A549 (cell line): Measurements from ENCODE around the gene DMP1.

ENCODE experiments used
- CHD2 ChIP-seq: fragments of 150-350 bp; IDR thresholded peaks from 2 replicates; pipeline ENCODE4 v1.6.1; 2014; ENCODE audit warnings: low read length; ENCODE audit not compliant: partially characterized antibody
- CTCF ChIP-seq: fragments of >200 bp; sonication (Bioruptor Twin); formaldehyde crosslinking; IDR thresholded peaks from 3 replicates; pipeline ENCODE4 v1.5.1; 2016
- EP300 ChIP-seq, 2 experiments: fragments of >200 bp; sonication (Bioruptor Twin); formaldehyde crosslinking; IDR thresholded peaks; 2 replicates in 1 of 2; 3 replicates in 1 of 2; pipeline ENCODE4 v1.6.1; 2016 to 2017
- GATA3 ChIP-seq: IDR thresholded peaks from 2 replicates; pipeline ENCODE4 v1.6.1; 2012; ENCODE audit warnings: borderline replicate concordance
- HOXB13 ChIP-seq: fragments of 250-450 bp; sonication (Bioruptor Pico); IDR thresholded peaks from 2 replicates; pipeline ENCODE4 v1.5.0; 2020; ENCODE audit warnings: low read depth, mild to moderate bottlenecking, moderate library complexity
- MAX ChIP-seq: IDR thresholded peaks from 2 replicates; pipeline ENCODE4 v1.6.1; 2012
- NFE2L2 ChIP-seq: fragments of 150-350 bp; conservative IDR thresholded peaks from 2 replicates; pipeline ENCODE4 v1.6.1; 2014; ENCODE audit warnings: low read length
- POLR2A ChIP-seq: IDR thresholded peaks from 2 replicates; pipeline ENCODE4 v1.6.1; 2012; ENCODE audit warnings: mild to moderate bottlenecking, low read length
- ZSCAN20 ChIP-seq: fragments of 250-450 bp; sonication (Bioruptor Pico); IDR thresholded peaks from 2 replicates; pipeline ENCODE4 v1.8.0; 2022; ENCODE audit warnings: mild to moderate bottlenecking, moderate library complexity

- TF ChIP-seq CTCF = no peak
- no peak for TF ChIP-seq EP300 (IDR thresholded peaks at IDR 0.05)
- no peak for TF ChIP-seq NFE2L2
- TF ChIP-seq POLR2A = no peak
- TF ChIP-seq HOXB13 (CRISPR knock-in tag) = no peak
- TF ChIP-seq CHD2 = no peak
- no peak for TF ChIP-seq MAX
- TF ChIP-seq GATA3 = no peak
- no peak for TF ChIP-seq ZSCAN20
These were observed 38.2 kb downstream of the DMP1 start for GRCh38 chr4:87688316-87688715.
